Measurements from ENCODE around the gene C16orf87. TPM values are rescaled to one million over a fixed set of nuclear protein-coding genes. Genes with fewer than 3 reads are reported as not detected.

C16orf87 gene
- total RNA-seq, 1 experiment from 2014 or later, result 8.7 TPM

DNA sequence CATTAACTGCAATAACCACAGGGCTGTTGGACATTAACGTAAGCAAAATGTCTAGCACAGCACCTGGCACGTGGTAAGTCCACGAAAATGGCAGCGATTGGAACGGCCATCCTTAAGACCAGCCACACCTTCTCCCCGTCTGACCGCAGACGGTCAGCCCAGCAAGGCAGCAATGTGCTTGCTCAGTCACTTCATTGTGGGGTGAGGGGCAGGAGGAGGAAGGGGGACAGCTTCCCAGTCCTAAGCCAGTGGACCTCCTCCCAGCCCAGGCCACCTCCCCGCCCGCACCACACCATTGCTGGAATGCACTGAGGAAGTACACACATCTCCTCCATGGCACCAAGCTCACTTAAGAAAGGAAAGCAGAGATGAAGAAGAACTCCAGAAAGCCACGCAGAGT, 74.2 kb downstream of the C16orf87 start:
- DNase-seq (ENCODE audit: low read depth, low spot score), result no peak
- TF ChIP-seq, protein P1, sequence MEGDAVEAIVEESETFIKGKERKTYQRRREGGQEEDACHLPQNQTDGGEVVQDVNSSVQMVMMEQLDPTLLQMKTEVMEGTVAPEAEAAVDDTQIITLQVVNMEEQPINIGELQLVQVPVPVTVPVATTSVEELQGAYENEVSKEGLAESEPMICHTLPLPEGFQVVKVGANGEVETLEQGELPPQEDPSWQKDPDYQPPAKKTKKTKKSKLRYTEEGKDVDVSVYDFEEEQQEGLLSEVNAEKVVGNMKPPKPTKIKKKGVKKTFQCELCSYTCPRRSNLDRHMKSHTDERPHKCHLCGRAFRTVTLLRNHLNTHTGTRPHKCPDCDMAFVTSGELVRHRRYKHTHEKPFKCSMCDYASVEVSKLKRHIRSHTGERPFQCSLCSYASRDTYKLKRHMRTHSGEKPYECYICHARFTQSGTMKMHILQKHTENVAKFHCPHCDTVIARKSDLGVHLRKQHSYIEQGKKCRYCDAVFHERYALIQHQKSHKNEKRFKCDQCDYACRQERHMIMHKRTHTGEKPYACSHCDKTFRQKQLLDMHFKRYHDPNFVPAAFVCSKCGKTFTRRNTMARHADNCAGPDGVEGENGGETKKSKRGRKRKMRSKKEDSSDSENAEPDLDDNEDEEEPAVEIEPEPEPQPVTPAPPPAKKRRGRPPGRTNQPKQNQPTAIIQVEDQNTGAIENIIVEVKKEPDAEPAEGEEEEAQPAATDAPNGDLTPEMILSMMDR (IDR thresholded peaks at IDR 0.05), result no peak
- TF ChIP-seq POLR2AphosphoS5 (IDR thresholded peaks at IDR 0.05; ENCODE audit: low read depth, low read length), result no peak
- TF ChIP-seq TCF7L2 (IDR thresholded peaks at IDR 0.05; ENCODE audit: low read depth, low read length), result no peak
- no peak for TF ChIP-seq SIN3A (IDR thresholded peaks at IDR 0.05; ENCODE audit: borderline replicate concordance, insufficient read depth, low read depth, low read length)
- TF ChIP-seq, protein P2, sequence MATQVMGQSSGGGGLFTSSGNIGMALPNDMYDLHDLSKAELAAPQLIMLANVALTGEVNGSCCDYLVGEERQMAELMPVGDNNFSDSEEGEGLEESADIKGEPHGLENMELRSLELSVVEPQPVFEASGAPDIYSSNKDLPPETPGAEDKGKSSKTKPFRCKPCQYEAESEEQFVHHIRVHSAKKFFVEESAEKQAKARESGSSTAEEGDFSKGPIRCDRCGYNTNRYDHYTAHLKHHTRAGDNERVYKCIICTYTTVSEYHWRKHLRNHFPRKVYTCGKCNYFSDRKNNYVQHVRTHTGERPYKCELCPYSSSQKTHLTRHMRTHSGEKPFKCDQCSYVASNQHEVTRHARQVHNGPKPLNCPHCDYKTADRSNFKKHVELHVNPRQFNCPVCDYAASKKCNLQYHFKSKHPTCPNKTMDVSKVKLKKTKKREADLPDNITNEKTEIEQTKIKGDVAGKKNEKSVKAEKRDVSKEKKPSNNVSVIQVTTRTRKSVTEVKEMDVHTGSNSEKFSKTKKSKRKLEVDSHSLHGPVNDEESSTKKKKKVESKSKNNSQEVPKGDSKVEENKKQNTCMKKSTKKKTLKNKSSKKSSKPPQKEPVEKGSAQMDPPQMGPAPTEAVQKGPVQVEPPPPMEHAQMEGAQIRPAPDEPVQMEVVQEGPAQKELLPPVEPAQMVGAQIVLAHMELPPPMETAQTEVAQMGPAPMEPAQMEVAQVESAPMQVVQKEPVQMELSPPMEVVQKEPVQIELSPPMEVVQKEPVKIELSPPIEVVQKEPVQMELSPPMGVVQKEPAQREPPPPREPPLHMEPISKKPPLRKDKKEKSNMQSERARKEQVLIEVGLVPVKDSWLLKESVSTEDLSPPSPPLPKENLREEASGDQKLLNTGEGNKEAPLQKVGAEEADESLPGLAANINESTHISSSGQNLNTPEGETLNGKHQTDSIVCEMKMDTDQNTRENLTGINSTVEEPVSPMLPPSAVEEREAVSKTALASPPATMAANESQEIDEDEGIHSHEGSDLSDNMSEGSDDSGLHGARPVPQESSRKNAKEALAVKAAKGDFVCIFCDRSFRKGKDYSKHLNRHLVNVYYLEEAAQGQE (IDR thresholded peaks at IDR 0.05; ENCODE audit: insufficient read depth in 1 of 2, low read depth in 2 of 2, low read length in 1 of 2), result no peak
- in situ Hi-C loops (cut with HindIII; ENCODE audit: low pct_unique_long_range_greater_than_20kb, low sequenced_read_pairs) (no loop called here), intact Hi-C loops (cut with micrococcal nuclease; ENCODE audit: unreplicated experiment) (no loop called here)
- Histone ChIP-seq H3K36me3 (ENCODE audit: control insufficient read depth, insufficient read depth, low read length) (no peaks in the 10 kb centered on the region), H3K4me1 (ENCODE audit: control insufficient read depth, insufficient read depth, low read length) (no peaks in the 10 kb centered on the region), H3K4me3 (ENCODE audit: low read depth in 2 of 2, low read length in 2 of 2) (no peak overlapping the region), H3K27me3 (ENCODE audit: control insufficient read depth, insufficient read depth, low read length) (no peaks in the 10 kb centered on the region), H3K9me3 (ENCODE audit: control insufficient read depth, insufficient read depth, low read depth, low read length) (no peaks in the 10 kb centered on the region), H3K27ac (ENCODE audit: low read length) (no peak overlapping the region)
- CTCF ChIA-PET, result no interaction called here
- no TSS peak for BruUV-seq (replicated peaks)
- ATAC-seq, result no peak
- POLR2A ChIA-PET, result no interaction called here

DNA sequence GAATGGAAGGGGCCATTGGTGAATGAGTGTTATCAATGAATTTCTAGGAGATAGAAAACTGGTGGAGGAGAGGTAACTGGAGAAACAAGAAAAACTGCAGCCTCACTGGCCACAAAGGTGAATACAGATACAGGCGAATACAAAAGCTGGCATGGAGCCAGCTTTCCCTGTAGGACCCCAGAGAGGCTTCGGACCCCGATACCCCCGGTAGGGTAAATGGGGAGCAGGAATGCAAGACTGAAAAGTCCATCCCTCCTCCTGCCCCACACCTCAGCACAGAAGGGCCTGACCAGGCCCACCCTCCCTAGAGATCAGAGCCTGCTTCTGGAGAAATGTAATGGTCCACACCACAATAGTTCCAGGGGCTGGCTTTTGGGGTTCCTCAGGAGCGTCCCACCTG, 78.0 kb downstream of the C16orf87 start:
- Histone ChIP-seq H3K27me3 (ENCODE audit: control insufficient read depth, insufficient read depth, low read length) (no peaks in the 10 kb centered on the region), H3K9me3 (ENCODE audit: control insufficient read depth, insufficient read depth, low read depth, low read length) (no peaks in the 10 kb centered on the region), H3K4me1 (ENCODE audit: control insufficient read depth, insufficient read depth, low read length) (no peaks in the 10 kb centered on the region), H3K4me3 (ENCODE audit: low read depth in 2 of 2, low read length in 2 of 2) (no peak overlapping the region), H3K27ac (ENCODE audit: low read length) (no peak overlapping the region), H3K36me3 (ENCODE audit: control insufficient read depth, insufficient read depth, low read length) (no peaks in the 10 kb centered on the region)
- intact Hi-C loops (cut with micrococcal nuclease; ENCODE audit: unreplicated experiment), result no loop called here
- DNase-seq (ENCODE audit: low read depth, low spot score), result no peak
- TF ChIP-seq, protein P1 (IDR thresholded peaks at IDR 0.05), result no peak
- TF ChIP-seq TCF7L2 (IDR thresholded peaks at IDR 0.05; ENCODE audit: low read depth, low read length), result no peak
- no peak for TF ChIP-seq SIN3A (IDR thresholded peaks at IDR 0.05; ENCODE audit: borderline replicate concordance, insufficient read depth, low read depth, low read length)
- no peak for TF ChIP-seq POLR2AphosphoS5 (IDR thresholded peaks at IDR 0.05; ENCODE audit: low read depth, low read length)
- TF ChIP-seq, protein P2 (IDR thresholded peaks at IDR 0.05; ENCODE audit: insufficient read depth in 1 of 2, low read depth in 2 of 2, low read length in 1 of 2), result no peak
- no TSS peak for BruUV-seq (replicated peaks)
- ATAC-seq, result no peak
- in situ Hi-C loops (cut with HindIII; ENCODE audit: low pct_unique_long_range_greater_than_20kb, low sequenced_read_pairs), result no loop called here
- POLR2A ChIA-PET, result no interaction called here
- CTCF ChIA-PET, result no interaction called here

All from Panc1 (cell line).